ENCODE measurements around the gene MXI1.

Gene MXI1

DNA sequence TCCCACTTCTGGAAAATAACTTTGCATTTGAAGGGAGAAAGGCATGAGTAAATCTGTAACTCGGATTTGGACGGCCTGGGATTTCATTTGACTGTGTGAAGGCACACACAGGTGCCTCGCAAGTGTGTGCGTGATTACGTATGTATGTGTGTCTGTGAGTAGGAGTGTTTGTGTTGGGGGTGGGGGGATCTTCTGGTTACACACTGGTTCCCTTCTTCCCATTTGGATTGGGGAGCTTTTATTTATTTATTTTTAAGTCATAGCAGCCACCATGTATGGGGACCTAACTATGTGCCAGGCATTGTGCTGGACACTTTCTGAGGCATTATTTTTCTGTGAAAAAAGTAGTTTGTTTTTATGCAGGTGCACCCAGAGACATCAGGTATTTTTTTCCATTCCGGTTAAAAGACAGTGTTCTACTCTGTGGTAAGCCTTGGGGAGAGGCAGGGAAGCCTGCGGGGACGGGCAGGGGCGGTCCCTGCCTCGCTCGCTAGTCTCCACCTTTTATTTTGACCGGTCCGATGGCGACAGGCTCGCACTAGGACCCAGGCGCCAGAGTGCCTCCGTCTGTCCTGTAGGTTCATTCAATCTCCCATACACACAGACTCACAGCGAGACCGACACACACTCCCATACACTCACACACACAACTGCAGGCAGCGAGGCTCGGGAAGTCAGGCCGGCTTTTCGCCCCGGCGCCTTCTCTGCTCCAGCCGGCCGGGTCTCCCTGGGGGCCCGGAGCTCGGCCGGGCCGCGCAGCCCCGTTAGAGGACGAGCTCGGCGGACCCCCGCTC is at the start of gene MXI1:
TSS of gene MXI1 (plus strand) at position 595 of the 794 bp plus-strand sequence. CDS start 204 bp downstream, outside the sequence.
- DNase-seq (ENCODE audit: low spot score), result peak; percentile 81

DNA sequence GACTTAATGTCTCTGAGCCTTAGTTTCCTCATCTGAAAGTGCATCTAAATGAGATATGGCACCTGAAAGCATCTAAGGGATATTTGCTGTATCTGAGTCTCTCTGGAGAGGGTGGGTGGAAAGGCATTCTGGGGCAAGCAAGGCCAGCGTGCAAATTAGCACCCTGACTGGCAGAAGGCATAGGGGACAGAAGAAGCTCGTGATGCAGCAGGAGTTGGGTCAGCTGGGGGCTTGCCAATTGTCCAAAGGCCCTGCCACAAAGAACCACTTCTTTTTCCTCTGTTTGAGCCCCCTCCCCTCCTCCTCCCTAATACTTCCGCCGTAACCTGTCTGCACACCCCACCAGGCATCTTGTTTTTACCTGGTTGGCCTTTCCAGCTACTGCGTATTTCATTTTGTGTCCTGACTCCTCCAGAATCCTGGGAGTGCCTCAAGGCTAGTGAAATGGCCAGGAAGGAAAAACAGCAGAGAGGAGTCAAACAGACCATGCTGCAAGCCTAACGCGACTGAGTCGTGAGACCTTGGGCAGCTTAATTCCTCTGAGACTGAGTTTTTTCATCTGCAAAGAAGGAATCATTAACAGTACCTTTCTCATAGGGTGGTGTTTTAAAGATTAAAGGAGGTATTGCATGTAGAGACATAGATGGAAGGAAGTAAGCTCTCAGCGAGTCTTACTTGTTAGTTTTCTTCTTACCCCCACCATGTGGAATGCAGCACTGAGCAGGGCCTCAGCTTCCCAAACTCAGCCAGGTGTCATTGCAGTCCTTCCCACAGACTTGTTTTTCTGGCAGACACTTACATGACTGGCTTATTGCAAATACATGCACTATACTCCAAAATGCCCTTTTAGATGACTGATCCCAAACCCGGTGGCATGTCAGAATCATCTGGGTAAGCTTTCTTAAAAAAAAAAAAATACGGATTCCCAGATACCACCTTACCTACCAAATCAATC is 49.1 kb upstream of the MXI1 start:
- no peak for DNase-seq (ENCODE audit: low spot score)

DNA sequence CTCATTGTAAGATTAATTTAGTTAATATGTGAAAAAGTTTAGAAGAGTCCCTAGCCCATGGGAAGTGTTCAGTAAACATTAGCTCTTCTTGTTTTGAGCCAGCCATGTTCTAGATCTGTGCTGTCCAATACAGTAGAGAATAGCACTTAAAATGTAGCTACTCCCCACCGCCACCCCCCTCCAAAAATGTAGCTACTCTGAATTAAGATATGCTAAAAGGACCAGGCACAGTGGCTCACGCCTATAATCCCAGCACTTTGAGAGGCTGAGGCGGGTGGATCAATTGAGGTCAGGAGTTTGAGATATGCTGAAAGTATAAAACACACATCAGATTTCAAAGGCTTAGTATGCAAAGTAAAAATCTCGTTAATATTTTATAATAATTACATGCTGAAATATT is 47.3 kb upstream of the MXI1 start:
- no peak for DNase-seq (ENCODE audit: low spot score)

DNA sequence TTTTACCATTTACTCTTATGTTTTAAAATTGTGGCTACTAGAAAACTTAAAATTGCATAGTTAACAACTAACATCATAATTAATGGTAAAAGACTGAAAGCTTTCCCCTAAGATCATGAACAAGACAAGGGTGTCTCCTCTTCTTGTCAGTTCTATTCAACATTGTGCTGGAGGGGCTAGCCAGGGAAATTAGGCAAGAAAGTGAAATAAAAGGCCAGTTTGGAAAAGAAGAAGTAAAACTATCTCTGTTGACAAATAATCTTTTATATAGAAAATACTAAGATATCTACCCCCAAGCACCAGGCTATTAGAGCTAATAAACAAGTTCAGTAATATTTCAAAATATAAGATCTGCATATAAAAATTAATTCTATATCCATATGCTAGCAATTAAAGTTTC is 46.9 kb upstream of the MXI1 start:
- DNase-seq (ENCODE audit: low spot score), result no peak

DNA sequence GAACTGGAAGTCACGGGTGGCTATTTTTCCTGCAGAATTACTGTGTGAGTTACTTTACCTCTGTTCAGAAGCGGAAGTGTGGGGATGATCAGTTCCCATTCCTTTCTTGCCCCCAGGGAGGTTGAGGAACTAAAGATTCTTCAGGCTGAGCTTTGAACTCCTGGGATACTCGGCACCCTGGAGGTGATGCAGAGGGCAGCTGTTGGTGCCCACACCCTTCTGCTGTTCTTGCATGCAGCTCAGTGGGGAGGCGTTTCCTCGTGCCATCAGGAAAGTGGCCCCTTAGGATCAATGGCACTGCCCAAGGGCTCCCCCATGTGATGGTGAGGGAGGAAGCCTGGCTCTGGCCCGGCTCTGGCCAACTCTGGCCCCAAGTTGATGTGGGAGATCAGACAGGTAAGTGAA is 44.7 kb upstream of the MXI1 start:
- DNase-seq (ENCODE audit: low spot score), result no peak

DNA sequence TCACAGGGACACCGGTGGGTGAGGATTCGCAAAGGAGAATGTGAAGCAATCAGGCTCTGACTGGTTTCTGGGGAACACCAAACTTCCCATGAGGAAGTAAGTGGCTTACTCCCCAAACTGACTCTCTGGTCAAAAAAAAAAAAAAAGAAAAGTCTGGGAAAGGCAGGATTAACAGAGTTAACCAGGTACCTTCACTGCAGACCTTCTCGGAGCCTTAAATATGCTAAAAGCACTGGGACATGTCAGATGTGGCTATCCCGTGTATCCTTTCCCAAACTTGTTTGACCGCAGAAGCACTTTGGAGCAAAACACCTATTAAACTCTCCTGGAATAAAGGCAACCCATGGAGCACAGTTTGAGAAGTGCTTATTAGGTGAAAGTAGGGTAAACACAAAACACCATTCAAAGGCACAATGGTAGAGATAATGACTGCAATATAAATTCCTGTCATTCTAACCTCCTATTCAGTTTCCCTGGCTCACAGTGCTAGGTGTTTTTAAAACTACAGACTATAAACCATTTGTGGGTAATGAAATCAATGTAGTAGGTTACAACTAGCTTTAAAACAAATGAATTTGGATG is 44.1 kb upstream of the MXI1 start:
- DNase-seq (ENCODE audit: low spot score), result no peak

- DNase-seq (ENCODE audit: low spot score), result no peak
Measured at GRCh38 chr10:110163841-110164240, 43.6 kb upstream of the MXI1 start.

- DNase-seq (ENCODE audit: low spot score), result no peak
Measured at GRCh38 chr10:110165239-110165638, 42.2 kb upstream of the MXI1 start.

GRCh38 chr10:110167149-110167548 is 40.3 kb upstream of the MXI1 start:
- DNase-seq (ENCODE audit: low spot score), result no peak

- DNase-seq (ENCODE audit: low spot score), result no peak
Measured at GRCh38 chr10:110168601-110169481, 38.6 kb upstream of the MXI1 start.

DNA sequence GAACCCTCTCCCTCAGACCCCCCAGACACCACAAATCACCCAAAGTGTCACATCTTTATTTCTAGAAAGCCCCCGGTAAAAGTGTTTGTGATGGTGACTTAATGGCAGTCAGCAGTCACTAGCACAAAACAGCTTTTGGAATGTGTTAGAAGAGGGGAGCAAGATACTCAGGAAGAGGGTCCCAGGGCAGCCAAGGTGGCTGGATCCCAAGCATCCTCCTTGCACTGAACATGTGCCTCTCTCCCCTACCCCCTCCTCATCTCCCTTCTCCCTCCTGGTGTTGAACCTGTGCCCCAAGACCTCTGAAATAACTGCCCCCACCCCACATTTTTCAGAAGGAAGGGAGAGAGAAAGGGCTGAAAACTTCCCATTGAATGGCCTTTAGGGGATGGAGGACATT is 37.8 kb upstream of the MXI1 start:
- no peak for DNase-seq (ENCODE audit: low spot score)

DNA sequence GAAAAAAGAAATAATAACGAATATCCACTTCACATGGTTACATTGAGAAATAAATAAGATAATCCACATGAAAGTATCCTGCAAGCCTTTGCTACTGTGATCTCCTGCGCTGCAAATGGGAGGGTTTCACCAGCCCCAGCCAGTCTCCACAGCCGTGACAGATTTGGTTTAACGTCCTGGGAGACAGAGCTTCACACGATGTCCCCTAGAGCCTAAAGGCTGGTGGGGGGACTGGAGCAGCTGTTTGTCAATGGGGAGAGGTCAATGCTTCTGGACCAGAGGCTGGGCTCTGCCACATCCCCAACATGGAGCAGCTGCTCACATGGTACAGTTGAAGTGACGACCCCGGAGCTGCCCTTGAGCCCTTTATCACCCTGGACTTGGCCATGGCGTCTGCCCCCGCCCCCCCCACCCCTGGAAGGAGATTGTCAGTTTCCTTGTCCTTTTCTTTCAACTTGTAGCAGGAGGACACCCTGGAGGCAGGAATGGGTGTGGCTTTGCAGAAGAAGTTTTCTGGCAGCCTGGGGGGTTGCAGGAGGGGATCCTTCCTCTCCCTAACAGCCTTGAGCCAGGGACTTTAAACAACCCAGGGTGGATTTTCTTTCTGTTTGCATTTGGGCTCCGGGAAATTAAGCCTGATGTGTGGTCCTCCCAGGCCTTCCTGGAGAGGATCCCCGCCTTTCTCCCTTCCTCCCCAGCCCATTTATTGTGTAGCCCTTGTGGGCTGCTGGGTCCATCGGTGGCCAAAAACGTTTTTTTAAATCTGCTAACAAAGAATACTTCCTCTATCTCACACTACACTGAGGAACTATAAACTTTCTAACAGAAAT is 37.0 kb upstream of the MXI1 start:
- DNase-seq (ENCODE audit: low spot score), result no peak

GRCh38 chr10:110171032-110171431 is 36.4 kb upstream of the MXI1 start:
- no peak for DNase-seq (ENCODE audit: low spot score)

GRCh38 chr10:110172155-110172554 is 35.2 kb upstream of the MXI1 start:
- no peak for DNase-seq (ENCODE audit: low spot score)

- no peak for DNase-seq (ENCODE audit: low spot score)
Measured at GRCh38 chr10:110174201-110174600, 33.2 kb upstream of the MXI1 start.

- no peak for DNase-seq (ENCODE audit: low spot score)
Measured at GRCh38 chr10:110174816-110175215, 32.6 kb upstream of the MXI1 start.

- DNase-seq (ENCODE audit: low spot score), result no peak
Measured at GRCh38 chr10:110175406-110175805, 32.0 kb upstream of the MXI1 start.

- no peak for DNase-seq (ENCODE audit: low spot score)
Measured at GRCh38 chr10:110176141-110177030, 31.0 kb upstream of the MXI1 start.

DNA sequence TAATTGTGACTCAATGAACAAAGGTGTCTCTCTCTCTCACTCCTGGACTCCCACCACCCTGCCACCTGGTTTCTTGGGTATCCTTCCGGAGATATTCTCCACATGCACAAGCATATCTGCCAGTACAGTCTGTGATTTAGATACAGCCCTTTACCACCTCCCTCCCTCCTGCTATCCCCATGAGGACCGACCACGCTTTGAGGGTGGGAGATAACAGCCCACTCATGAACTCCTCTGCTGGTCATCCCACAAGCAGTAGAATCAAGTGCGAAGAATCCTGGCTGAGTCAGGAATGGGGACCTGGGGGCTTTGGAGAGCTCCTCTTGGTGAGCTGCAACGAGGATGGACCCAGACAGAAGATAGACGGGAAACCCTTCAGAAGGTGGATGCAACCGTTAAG is 28.2 kb upstream of the MXI1 start:
- no peak for DNase-seq (ENCODE audit: low spot score)

GRCh38 chr10:110181451-110181850 is 26.0 kb upstream of the MXI1 start:
- DNase-seq (ENCODE audit: low spot score), result no peak

Measured in globus pallidus (tissue), 1 donor.